Adrenal gland (tissue), 5 donors: ENCODE measurements around the gene SCAF11.

Experiments used
- CTCF ChIP-seq, 6 experiments: fragments of 450-650 bp in 4 of 6; fragments of 200-600 bp in 2 of 6; sonication (generic) in 1 of 6; IDR thresholded peaks; 1 replicate in 5 of 6; 2 replicates in 1 of 6; pipeline versions ENCODE4 v1.5.1 to v1.8.0; 2016 to 2021; ENCODE audit warnings: antibody characterized with exemption in 6 of 6, mild to moderate bottlenecking in 2 of 6, moderate library complexity in 1 of 6
- POLR2A ChIP-seq, 2 donors: fragments of 450-650 bp; IDR thresholded peaks; one replicate each; pipeline ENCODE4 v1.6.1; 2017; ENCODE audit warnings: antibody characterized with exemption in 2 of 2, mild to moderate bottlenecking in 2 of 2, moderate library complexity in 1 of 2
- donor health status: DM: no; HTN: no; CAD: no.

GRCh38 chr12:45975506-45975905 is 14.9 kb downstream of the SCAF11 start:
- no peak for TF ChIP-seq CTCF (IDR thresholded peaks at IDR 0.05)
- TF ChIP-seq POLR2A (IDR thresholded peaks at IDR 0.05): no peak
